HL-60 (cell line): ENCODE results near the gene TGFBR3.

Experiments used
- DNase-seq, 2 experiments: peaks; one replicate each; pipeline ENCODE4 v3.0.0-alpha.2; 2010 to 2020; ENCODE audit warnings: low read depth in 1 of 2, low spot score in 1 of 2
- H3K27ac ChIP-seq: fragments of 250-450 bp; sonication (Bioruptor Pico); replicated peaks from 2 replicates; pipeline ENCODE4 v1.5.1; 2020; ENCODE audit warnings: mild to moderate bottlenecking, moderate library complexity
- H3K27me3 ChIP-seq: fragments of 250-450 bp; sonication (Bioruptor Pico); 2 replicates; pipeline ENCODE4 v1.5.1; 2021; ENCODE audit warnings: mild to moderate bottlenecking, moderate library complexity; ENCODE audit not compliant: insufficient read depth, poor library complexity, severe bottlenecking
- H3K4me3 ChIP-seq: replicated peaks from 2 replicates; pipeline ENCODE4 v1.5.1; 2011; ENCODE audit warnings: mild to moderate bottlenecking, control low read depth, low read length; ENCODE audit not compliant: insufficient read depth
- CTCF ChIP-seq: IDR thresholded peaks from one replicate; pipeline ENCODE4 v1.5.1; 2011; ENCODE audit warnings: low read length, control low read depth, inconsistent platforms; ENCODE audit not compliant: insufficient read depth
- GABPA ChIP-seq: IDR thresholded peaks from 2 replicates; pipeline ENCODE4 v1.6.1; 2012; ENCODE audit warnings: low read depth
- POLR2AphosphoS5 ChIP-seq: IDR thresholded peaks from 2 replicates; pipeline ENCODE4 v1.6.1; 2012; ENCODE audit warnings: low read depth
- REST ChIP-seq: IDR thresholded peaks from 2 replicates; pipeline ENCODE4 v1.6.1; 2012; ENCODE audit warnings: low read depth; ENCODE audit not compliant: insufficient replicate concordance
- SPI1 ChIP-seq: IDR thresholded peaks from 2 replicates; pipeline ENCODE4 v1.6.1; 2012; ENCODE audit warnings: low read depth, mild to moderate bottlenecking, borderline replicate concordance

The TGFBR3 gene

GRCh38 chr1:91697861-91698260 lies 188.1 kb downstream of the TGFBR3 start:
- TF ChIP-seq GABPA (no peak), CTCF (no peak), SPI1 (no peak), REST (no peak), POLR2AphosphoS5 (no peak)
- Histone ChIP-seq H3K27me3 (no peaks in the 10 kb centered on the region), H3K27ac (no peak overlapping the region), H3K4me3 (no peak overlapping the region)
- DNase-seq = no peak

- no peak for DNase-seq
These were observed 188.5 kb downstream of the TGFBR3 start for GRCh38 chr1:91697416-91697815.

GRCh38 chr1:91696321-91696720 lies 189.6 kb downstream of the TGFBR3 start:
- H3K27ac ChIP-seq = no peak overlapping the region
- no peak for DNase-seq
- no peak for TF ChIP-seq REST
- no peak overlapping the region for H3K4me3 ChIP-seq
- H3K27me3 ChIP-seq = no peaks in the 10 kb centered on the region

More at GRCh38 chr1:91697416-91697815, 188.5 kb downstream of the TGFBR3 start:
- Histone ChIP-seq H3K27ac (no peak overlapping the region), H3K27me3 (no peaks in the 10 kb centered on the region), H3K4me3 (no peak overlapping the region)
- TF ChIP-seq REST (no peak), SPI1 (no peak), POLR2AphosphoS5 (no peak), CTCF (no peak), GABPA (no peak)

GRCh38 chr1:91693557-91693956 lies 192.4 kb downstream of the TGFBR3 start:
- H3K27me3 ChIP-seq = no peaks in the 10 kb centered on the region
- H3K27ac ChIP-seq = no peak overlapping the region
- TF ChIP-seq POLR2AphosphoS5 = no peak
- TF ChIP-seq REST = no peak
- no peak for TF ChIP-seq GABPA
- TF ChIP-seq CTCF = no peak
- TF ChIP-seq SPI1 = no peak
- H3K4me3 ChIP-seq = no peak overlapping the region
- no peak for DNase-seq
